ENCODE measurements around the gene KCNG3. TPM values are rescaled to one million over a fixed set of nuclear protein-coding genes. Genes with fewer than 3 reads are reported as not detected.

Gene KCNG3
- total and polyA plus RNA-seq, 2 donors from 2014 or later = 0.19 to 0.88 TPM

GRCh38 chr2:42486145-42486906, 7.5 kb downstream of the KCNG3 start:
- H3K4me1 ChIP-seq (ENCODE audit: control insufficient read depth in 2 of 3, insufficient read depth in 2 of 3, low read depth in 1 of 3, low read length in 3 of 3) = no peaks in the 10 kb centered on the region
- intact Hi-C loops (cut with DNase I) = no loop called here

GRCh38 chr2:42480402-42480801, 13.4 kb downstream of the KCNG3 start:
- Histone ChIP-seq H3K27ac (ENCODE audit: low read depth in 2 of 2, low read length in 2 of 2) (no peak overlapping the region), H3K9ac (ENCODE audit: low read length in 3 of 3) (no peak overlapping the region), H3K4me3 (ENCODE audit: low read length in 3 of 3) (no peak overlapping the region), H3K36me3 (ENCODE audit: control insufficient read depth in 2 of 3, insufficient read depth in 3 of 3, low read length in 3 of 3) (no peaks in the 10 kb centered on the region), H3K27me3 (ENCODE audit: control insufficient read depth, insufficient read depth, low read length) (no peaks in the 10 kb centered on the region), H3K9me3 (ENCODE audit: control insufficient read depth in 2 of 3, insufficient read depth in 1 of 3, low read length in 3 of 3) (no peaks in the 10 kb centered on the region), H3K4me1 (ENCODE audit: control insufficient read depth in 2 of 3, insufficient read depth in 2 of 3, low read depth in 1 of 3, low read length in 3 of 3) (no peaks in the 10 kb centered on the region)
- FAIRE-seq (no peak), DNase-seq (no peak)
- no peak for TF ChIP-seq CTCF (IDR thresholded peaks at IDR 0.05; ENCODE audit: borderline replicate concordance, extremely low read depth, insufficient read depth)
- intact Hi-C loops (cut with DNase I) = no loop called here

More at GRCh38 chr2:42486145-42486906, 7.5 kb downstream of the KCNG3 start:
- Histone ChIP-seq H3K9me3 (ENCODE audit: control insufficient read depth in 2 of 3, insufficient read depth in 1 of 3, low read length in 3 of 3) (no peaks in the 10 kb centered on the region), H3K9ac (ENCODE audit: low read length in 3 of 3) (no peak overlapping the region), H3K27me3 (ENCODE audit: control insufficient read depth, insufficient read depth, low read length) (no peaks in the 10 kb centered on the region), H3K4me3 (ENCODE audit: low read length in 3 of 3) (no peak overlapping the region), H3K27ac (ENCODE audit: low read depth in 2 of 2, low read length in 2 of 2) (no peak overlapping the region), H3K36me3 (ENCODE audit: control insufficient read depth in 2 of 3, insufficient read depth in 3 of 3, low read length in 3 of 3) (no peaks in the 10 kb centered on the region)
- DNase-seq (no peak), FAIRE-seq (no peak)
- no peak for TF ChIP-seq CTCF (IDR thresholded peaks at IDR 0.05; ENCODE audit: borderline replicate concordance, extremely low read depth, insufficient read depth)

- TF ChIP-seq CTCF (IDR thresholded peaks at IDR 0.05; ENCODE audit: borderline replicate concordance, extremely low read depth, insufficient read depth) = no peak
Measured at GRCh38 chr2:42474765-42475454, 18.9 kb downstream of the KCNG3 start.

More at GRCh38 chr2:42474765-42475454, 18.9 kb downstream of the KCNG3 start:
- H3K4me1 ChIP-seq (ENCODE audit: control insufficient read depth in 2 of 3, insufficient read depth in 2 of 3, low read depth in 1 of 3, low read length in 3 of 3) = no peaks in the 10 kb centered on the region
- DNase-seq (no peak), FAIRE-seq (no peak)
- H3K4me3 ChIP-seq (ENCODE audit: low read length in 3 of 3) = no peak overlapping the region
- no peak overlapping the region for H3K9ac ChIP-seq (ENCODE audit: low read length in 3 of 3)
- no peaks in the 10 kb centered on the region for H3K9me3 ChIP-seq (ENCODE audit: control insufficient read depth in 2 of 3, insufficient read depth in 1 of 3, low read length in 3 of 3)
- H3K36me3 ChIP-seq (ENCODE audit: control insufficient read depth in 2 of 3, insufficient read depth in 3 of 3, low read length in 3 of 3) = no peaks in the 10 kb centered on the region
- no peaks in the 10 kb centered on the region for H3K27me3 ChIP-seq (ENCODE audit: control insufficient read depth, insufficient read depth, low read length)
- H3K27ac ChIP-seq (ENCODE audit: low read depth in 2 of 2, low read length in 2 of 2) = no peak overlapping the region
- intact Hi-C loops (cut with DNase I) = no loop called here

Measured in kidney (tissue), 14 donors.